ENCODE results near the gene SUV39H1.

DNA sequence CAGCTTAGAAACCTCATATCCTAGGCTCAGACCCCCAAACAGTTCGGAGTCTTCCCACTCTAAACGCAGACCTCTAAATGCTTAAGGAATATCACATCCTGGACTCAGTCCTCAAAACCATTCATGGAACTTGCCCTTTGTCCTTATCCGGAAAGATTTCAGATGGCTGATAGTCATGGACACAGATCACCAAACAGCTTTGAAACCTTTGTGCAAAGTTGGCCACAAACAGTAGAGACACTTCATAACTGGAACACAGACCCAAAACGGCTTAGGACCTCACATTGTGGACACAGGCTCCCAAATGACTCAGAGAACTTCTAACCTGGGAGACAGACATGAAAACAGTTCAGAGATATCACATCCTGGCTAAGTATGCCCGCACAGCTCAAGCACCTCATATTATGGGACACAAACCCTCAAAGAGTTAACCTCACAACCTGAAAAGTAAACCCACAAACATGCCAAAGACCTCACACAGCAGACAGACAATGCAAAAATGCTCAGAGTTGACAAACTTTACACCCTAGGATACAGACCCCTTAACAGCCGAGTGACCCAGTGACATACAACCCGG lies 15.5 kb downstream of the SUV39H1 start:
- TF ChIP-seq POLR2A (IDR thresholded peaks at IDR 0.05; ENCODE audit: low read length) (no peak), GATA1 (IDR thresholded peaks at IDR 0.05; ENCODE audit: low read depth, low read length) (no peak)
